HG03558 (cell line): ENCODE data around the gene COL27A1.
A peak's percentile ranks its signal among the peaks of the same experiment; 100 is the strongest.

ENCODE experiments used
- ATAC-seq: cut with Tn5 transposase; IDR thresholded peaks from one replicate; pipeline ENCODE4 v1.9.1; 2021; ENCODE audit warnings: moderate number of reproducible peaks; ENCODE audit not compliant: unreplicated experiment; ENCODE audit errors: extremely low read depth

The COL27A1 gene

DNA sequence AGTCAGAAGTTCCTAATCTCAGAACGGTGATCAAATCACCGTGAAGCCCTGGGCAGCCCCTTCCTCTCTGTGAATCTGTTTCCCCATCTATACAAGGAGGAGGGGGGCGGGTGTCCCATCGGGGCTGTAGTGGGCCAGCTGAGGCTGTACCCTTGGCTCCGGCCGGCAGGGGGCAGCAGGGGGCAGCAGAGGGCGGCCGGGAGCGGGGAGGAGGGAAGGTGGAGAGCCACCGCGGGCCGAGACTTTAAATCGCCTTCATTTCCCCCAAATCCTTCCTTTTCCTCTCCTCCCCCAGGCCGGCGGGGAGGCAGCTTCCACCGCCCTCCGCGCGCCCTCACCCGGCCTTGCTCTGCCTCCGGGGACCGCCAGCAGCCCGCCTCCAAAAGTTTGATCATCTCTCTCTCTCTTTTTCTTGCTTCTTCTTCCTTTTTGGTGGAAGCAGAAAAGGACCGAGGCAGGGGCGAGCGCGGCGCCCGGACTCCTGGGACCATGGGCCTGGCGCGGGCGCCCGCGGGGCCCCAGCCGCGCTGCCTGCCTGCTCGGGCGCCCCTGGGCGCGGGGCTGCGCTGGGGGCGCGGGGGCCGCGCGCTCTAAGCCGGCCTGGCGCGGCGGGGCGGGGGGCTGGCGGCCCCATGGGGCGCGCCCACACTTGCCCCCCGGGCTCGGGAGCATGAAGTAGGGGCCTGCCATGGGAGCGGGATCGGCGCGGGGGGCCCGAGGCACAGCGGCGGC is at the start of gene COL27A1:
COL27A1 (plus strand) TSS at position 275 of the 732 bp plus-strand sequence; CDS start at position 689, 414 bp downstream.
- ATAC-seq, result peak; percentile 68

DNA sequence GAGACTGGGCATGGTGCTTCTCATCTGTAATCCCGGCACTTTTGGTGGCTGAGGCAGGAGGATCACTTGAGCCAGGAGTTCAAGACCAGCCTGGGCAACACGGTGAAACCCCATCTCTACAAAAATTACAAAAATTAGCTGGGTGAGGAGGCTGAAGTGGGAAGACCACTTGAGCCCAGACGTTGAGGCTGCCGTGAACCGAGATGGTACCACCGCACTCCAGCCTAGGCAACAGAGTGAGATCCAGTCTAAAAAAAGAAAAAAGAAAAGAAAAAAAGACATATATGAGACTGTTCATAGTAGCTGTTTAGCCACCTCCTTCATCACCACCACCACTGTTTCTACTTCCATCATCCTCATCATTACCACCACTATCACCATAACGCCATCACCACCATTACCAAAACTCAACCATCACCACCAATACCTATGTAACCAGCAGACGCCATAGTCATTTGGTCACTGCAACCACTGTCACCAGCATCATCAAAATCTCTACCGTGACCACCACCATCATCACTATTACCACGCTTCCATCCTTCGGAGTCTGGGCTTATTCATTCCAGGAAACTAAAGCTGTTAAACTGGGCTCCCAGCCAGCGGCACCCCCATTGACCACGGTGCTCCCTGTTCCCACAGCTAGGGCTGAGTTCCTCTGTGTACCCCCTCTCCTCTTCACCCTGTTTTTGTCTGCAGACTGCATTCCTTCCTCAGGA is 47.9 kb upstream of the COL27A1 start:
- no peak for ATAC-seq

DNA sequence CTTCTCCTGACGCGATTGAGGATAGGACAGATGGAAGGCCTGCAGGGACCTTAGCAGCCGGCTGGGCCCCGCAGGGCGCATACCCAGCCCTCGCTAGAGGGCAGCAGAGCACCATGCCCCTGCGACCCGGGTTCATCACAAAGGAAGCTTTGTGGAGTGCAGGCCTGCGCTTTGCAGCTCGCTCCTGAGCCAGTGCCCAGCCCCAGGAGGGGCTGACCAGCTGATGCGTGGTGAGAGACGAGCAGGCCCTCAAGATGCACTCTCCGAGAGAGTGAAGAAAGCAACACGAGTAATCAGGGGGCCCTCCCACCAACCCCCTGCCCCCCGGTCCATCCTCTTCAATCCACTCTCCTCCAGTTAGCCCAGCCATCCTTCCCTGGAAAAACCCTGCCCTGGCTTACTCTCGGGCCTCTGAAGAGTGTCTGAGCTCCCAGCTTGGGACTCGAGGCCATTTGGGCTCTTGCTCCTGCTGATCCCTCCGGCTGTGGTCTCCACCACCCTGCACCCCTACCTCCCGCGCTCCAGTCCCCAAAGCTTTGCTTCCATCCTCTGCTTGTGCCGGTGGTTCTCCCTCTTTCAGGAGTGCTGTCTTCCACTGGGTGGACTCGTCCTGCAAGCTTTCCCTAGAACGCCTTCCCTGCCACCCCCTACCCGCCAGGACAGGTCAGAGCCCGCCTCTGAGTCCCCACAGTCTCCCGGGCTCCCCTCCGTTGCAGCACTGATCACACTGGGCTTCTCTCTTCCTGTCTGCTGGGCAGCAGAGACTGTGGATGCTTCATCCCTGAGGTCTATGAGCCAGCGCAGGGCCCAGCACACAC is 47.1 kb upstream of the COL27A1 start:
- ATAC-seq, result no peak

DNA sequence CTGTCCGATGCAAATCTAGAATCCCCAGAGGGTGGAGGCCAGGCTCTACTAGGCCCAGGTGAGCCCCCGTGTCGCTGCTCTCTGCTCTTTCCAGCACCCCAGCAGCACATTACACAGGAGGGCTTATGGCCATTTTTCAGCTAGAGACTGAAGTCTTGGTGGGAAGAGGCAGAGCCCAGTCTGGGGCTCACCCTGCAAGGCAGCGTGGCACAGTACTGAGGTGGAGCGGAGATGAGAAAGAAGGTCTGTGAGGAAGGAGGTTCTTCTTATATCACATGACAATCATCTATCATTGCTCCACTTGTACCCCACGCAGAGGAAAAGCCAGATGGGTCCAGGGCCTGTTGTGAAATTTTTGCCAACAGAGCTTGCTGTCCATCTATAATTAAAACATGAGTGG is 46.2 kb upstream of the COL27A1 start:
- ATAC-seq, result no peak

DNA sequence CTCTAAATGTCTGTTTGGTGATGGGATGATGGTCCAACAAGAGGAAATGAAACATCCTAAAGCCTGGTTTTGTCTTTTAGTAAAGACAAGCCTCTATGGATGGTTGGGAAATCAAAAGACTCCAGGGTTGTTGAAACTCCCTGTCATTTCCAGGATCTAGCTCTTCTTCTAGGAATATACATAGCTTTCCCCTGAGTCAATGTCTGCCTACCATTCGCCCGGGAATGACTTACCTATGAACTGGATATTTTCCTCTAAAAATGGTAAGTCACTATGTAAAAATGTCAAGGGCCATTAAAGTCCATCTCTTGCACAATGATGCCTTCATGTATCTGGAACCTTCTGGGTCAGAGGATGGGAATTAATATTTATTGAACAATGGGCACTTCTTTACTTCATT is 45.2 kb upstream of the COL27A1 start:
- ATAC-seq, result no peak

DNA sequence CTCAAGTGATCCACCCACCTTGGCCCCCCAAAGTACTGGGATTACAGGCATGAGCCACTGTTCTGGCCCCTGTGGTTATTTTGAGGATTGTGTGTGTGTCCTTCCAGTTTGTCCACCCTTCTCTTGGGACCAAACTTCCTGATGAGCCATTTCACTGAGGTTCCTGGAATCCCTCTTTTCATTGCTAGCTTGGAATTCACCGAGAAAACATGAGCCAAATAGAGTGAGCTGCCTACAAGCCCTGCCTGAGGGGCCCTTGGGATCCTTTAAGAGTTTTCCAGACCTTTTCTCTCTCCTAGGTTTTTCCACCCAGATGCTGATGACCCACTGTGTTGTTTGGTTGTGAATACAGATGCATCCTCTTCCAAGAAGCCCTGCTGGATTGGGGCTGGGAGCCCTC is 43.0 kb upstream of the COL27A1 start:
- no peak for ATAC-seq

DNA sequence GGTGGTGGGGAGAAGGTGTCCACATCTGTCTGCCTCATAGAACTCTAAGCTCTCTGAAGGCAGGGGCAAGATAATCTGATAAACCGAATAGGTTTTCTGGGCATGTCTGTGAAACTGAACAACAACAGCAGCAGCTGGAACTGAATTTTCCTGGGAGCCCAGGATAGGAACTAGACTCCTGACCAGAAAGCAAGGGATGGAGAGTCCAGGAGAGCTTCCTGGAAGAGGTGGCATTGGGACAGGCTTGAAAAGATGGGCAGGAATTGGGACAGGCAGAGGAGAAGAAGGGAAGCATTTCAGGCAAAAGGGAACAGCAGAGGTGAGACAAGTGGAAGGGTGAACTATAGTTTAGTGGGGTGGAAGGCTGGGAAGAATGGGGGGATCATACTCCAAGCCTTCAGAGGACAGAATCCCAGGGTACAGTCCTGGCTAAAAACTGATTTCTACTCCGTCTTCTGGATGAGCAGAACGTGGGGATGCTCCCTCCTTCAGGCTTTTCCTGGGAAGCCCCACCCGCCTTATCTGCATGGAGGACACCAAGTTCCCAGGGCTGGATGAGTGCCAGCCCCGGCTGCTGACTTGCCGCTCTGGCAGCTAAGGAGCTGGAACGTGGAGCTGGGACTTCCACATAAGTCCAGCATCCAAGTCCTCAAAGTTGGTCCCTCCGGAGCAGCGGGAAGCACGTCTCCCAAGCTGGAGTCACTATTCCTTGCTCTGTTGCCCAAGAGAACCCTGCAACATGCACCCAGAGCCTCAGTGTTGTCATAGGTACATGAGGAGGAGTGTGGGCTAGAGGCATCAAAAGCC is 42.4 kb upstream of the COL27A1 start:
- no peak for ATAC-seq

DNA sequence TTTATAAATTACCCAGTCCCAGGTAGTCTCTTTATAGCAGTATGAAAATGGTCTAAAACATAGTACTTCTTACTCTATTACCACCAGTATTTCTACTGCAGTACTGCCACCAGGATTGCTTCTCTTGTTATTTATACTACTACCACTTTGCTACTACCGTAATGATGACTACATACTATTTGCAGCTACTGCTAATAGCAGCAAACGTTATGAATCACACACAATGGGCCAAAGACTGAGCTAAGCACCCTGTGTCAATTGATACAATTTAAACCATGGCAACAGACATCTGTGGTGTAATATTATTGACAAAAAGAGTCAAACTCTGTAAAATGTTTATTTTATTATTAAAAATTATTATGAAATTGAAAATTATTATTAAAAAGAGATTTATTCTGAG is 41.0 kb upstream of the COL27A1 start:
- ATAC-seq, result no peak

DNA sequence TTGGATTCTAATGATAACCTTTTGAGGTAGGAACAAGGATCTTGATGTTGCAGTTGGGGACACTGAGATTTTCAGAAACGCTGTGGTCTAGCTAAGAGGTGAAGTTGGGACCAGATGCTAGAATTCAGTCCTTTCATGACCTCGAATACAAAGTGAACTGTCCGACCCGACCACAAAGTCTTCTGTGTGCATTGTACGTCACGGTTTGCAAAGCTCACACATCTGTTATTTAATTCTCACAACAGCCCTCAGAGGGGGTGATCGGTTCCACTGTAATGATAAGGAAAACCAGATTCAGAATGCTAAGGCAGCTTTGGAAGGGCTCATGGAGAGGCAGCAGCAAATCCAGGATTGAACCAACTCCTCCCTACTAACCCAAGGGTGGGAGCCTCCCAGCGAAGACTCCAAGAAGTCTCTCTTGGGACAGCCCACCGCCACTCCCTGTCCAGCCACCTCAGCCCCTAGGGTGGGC is 39.6 kb upstream of the COL27A1 start:
- no peak for ATAC-seq

DNA sequence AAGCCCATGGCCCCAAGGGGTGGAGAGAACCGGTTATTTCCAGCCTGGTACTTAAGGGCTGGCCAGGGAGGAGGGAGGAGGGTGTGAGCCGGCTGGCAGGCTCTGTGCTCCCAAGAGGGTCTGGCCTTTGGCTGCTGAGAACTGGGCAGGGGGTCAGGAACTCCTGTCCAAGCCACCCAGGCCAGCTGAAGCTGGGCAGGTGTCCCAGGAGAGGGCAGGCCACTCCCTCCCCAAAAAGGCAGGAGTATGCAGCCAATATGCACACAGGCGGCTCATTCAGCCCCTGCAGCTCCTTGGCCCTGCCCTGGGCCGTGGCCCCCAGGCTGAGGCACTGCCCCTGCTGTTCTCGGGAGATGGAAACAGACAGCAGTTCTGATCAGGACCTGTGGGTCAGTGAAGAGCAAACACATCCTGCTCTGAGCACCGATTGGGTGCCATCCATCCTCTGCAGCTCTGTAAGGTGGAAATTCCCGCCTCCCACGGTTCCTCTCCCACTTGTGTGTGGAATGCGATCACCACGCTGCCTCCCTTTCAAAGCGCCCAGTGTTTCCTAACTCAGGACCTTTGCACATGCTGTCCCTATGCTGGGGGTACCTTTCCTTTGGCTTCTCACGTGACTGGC is 39.1 kb upstream of the COL27A1 start:
- no peak for ATAC-seq

DNA sequence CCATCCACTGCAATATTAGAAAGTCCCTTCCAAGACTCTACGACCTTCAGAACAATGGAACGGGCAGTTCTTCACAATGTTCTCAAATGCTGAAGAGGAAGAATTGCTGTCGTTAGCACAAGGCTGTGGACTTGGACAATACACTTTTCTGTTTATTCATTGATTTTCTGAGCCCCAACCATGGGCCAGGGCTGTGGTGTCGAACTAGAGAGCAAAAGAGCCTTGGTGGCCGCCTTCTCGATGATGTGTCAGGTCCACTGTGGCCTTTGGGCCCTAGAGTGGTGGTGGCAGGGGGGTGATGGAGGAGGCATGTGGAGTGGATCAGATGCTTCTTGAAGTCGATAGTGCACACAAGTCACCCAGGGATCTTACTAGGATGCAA is 37.7 kb upstream of the COL27A1 start:
- no peak for ATAC-seq

DNA sequence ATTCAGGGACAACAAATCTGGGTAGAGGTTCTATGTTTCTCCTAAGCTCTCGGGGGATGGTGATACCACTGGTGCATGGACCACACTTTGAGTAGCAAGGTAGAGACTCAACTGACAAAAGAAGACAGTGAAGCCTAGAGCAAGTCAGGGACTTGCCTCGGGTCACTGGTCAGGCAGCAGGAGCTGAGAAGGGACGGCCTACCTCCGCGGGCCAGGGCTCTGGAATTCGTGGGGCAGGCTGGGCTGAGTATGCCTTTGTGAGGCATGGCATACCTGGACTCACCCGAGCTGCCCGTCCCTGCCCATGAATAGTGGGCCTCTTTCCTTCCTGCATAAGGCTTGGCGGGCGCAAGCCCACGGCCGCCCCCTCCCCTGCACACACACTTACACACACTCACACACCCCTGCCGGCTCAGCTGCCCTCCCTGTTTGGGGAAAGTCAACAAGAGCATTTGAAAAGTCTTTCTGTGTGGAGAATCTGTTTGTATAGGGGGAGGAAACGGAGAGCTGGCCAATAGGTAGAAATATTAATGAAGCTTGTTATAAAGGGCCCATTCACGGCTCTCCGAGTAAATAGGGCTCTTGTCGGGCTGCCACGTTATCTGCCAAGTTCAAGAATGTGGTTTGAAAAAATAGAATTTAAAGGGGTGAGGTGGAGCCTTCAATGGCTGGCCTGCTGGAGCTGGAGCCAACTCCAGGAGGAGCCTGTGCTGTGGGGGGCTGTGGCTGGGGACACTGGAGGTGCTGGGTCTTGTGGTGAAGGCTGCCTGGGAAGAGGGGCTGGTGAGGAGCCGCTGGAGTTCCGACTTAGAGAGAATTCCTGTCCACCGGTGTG is 37.1 kb upstream of the COL27A1 start:
- ATAC-seq, result no peak

DNA sequence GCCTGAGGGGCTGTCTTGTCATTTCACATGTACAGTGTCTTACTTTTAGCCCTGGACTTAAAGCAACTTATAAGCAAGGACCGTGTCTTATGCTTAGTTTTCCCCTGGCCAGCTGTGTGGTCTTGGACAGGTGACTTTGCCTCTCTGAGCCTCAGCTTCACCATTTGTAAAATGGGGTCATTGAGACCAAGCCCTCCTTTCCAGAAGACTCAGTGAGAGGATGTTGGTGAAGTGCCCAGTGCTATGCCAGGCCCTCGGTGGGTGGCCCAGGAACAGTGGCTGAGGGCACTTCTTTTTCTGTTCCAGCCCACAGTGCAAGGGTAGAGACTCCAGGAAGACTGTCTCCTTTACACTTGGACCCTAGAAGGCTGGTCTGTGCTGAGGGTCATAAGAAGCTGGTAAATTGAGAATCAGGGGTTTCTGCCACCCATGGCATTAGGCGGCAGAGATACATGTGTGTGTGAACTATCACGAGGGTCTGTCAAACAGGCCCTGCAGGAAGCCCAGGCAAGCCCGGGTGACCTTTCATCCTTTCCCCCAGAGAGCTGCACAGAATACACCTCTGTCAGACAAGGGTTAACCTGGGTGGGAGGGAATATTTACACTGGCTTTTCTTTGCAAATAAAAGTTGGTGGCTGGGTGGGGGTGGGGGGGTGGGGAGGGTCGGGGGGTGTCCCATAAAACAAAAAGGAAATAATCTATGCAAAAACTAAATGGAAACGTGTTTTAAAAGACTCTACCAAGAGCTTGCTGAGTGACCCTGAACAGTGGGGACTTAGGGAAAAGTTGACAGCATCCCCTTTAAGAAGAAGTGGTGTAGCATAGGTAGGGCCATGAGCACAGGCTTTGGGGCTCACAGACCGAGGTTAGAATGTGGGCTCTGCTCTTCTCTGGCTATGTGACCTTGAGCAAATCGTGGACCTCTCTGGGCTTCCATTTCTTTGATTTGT is 35.8 kb upstream of the COL27A1 start:
- ATAC-seq, result no peak

DNA sequence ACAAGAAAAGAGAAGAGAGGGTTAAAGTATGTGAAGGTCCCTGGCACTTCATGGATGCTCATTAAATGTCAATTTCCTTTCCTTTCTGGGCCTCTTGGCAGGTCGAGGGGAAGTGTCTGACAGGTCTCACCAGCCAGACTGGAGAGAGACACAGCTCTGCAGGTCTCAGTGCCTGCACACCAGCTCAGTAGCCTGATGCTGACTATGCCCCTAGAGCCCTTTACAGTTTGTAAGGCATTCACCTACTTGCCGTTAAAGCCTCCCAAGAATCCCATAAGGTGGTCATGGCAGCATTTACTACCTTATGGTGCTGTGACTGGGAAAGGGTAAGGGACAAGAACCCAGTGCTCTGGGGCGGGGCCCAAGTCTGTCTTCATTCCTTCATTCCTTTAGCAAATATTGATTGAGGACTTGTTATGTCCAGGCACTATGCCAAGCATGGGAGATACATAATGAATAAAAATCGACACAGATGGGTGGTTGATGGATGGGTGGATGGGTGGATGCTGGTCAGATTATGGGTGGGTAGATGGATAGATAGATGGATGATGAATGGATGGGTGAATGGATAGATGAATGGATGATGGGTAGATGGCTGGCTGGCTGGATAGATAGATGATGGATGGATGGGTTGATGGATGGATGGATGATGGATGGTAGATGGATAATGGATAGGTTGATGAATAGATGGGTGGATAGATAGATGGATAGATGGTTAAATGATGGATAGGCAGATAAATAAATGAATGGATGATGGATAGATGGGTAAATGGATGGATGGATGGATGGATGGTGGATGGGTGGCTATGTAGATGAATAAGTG is 34.9 kb upstream of the COL27A1 start:
- no peak for ATAC-seq

DNA sequence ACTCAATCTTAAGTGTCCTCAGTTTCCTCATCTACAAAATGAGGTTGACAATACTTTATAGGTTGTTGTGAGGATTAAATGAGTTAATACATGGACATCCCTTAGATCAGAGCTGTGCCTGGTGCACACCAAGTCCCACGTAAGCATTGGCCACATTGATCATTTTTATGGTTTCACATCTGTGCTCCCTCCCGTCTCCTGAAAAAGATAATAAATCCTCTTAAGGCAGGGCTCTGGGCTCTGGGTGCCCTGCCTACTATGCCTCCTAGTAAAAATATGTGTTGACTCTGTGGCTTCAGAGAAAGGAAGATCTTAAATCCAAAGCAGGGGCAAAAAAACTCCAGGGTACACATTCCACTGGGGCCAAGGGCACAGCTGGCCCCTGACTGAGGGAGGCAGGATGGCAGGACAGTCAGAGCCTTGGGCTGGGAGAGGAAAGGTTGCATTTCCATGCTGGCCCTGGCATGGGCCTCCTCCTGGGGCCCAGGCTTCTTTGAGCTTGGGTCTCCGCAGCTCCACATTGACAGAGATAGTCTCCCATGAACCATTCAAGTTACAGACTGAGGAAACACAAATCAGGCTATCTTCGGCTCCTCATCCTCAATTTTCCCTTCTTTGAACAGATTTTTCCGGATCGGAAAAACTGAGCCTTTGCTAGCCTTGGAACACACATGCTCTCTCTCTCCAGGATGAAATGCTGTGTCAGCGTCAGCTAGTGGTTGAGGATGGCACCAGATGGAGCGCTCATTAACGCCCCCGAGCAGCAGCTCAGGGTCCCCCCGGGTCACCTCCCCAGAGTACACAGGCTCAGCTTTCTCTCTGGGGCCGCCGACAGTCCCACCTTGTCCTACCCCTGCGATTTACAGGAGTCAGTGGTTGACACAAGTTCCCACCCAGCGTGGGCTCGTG is 33.9 kb upstream of the COL27A1 start:
- no peak for ATAC-seq
